ENCODE results near the gene UNC5C.

The UNC5C gene

DNA sequence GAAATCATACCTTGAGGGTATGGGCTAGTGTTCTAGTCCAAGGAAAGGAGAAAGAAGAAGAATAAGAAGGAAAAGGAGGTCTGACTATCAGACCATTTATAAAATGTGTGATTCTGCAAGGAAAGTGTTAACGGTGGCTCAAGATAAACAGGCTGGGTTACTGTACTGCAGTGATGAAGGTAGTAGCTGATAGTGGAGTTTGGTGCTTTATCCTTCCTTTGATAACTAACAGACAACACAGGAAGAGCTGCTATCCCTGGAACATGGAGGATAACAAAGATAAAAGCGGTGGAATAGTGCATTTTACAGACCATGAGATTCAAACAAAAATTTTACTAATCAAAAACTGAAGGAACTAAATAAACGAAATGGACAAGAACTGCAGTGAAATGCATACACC lies 2.6 kb downstream of the UNC5C start:
- DNase-seq: no peak

DNA sequence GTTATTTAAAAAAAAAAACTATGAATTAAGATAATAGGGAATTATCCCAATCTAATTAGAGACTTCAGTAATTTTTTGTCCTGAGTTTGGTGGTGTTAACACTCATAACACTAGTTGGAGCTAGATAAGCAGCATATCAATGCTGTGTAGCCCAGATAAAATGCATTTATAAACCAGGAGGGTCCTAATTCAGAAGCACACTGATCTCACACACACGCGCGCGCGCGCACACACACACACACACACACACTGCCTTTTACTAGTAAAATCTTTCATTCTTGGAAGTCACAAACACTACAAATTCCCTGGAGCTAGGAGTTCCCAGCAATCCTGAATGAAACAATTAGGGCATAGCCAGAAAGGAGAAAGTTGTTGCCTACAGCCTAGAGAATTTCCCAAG lies 3.2 kb downstream of the UNC5C start:
- DNase-seq: no peak

DNA sequence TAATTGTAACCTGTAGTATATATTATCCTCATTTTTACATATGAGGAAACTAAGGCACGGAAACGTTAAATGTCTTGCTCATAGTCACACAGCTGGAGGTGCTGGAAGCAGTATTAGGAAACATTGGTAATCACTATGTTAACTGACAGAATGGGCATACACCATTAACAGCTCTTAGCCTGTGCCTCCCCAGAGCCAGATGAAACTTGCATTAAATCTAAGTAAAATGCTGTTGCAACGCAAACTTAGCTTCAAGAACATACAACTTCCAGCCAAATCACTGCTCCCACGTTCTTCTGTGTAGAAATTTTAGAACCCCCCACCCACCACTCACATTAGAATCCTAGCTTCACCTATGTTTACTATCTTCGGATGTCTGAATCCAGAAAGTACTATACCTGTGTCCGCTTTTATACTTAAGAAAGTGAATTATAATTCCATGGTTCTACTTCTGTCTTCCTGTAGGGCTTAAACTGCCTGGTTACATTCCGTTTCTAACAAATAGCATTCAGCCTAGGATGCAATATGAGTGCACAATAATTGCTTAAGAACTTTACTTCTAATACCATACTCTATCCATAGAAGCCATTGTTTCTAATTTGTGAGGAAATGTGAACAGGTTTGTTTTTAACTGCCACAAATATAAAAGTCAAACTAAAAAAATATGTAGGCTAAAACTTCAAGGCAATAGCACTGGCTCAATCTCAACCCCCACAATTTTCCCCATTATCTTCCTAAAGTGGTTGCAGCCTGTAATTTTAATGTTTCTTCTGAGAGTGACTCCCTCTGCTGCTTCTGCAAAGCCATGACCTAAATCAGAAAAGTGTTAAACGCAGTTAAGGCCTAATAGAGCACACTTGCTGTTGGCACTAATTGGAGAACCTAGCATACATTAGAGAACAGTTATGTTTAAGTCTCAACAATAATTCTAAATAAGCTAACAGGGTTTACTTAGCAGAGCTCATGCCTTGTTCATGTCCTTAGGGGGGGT lies 4.4 kb downstream of the UNC5C start:
- no peak for DNase-seq

- DNase-seq: no peak
Observed at GRCh38 chr4:95541889-95542607, 6.7 kb downstream of the UNC5C start.

- no peak for DNase-seq
Observed at GRCh38 chr4:95541094-95541493, 7.7 kb downstream of the UNC5C start.

DNA sequence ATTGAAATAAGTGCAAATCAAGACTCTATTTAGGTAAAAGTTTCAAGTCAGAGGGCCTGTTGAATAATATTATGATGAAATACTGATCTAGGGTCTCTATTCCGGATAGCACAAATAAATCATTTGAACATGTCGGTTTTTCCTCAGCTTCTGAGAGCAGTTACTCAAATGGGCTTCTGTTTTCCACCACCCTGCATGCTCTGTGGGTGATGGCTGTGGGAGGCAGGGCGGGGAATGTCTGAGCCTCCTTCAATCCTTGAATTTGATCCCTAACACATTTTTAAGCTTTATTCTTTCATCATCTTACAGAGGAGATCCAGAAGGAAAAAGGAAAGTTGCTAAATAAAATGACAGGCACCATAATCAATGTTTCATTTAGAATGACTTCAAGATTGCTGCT lies 8.5 kb downstream of the UNC5C start:
- no peak for DNase-seq

GRCh38 chr4:95539106-95539505 lies 9.7 kb downstream of the UNC5C start:
- DNase-seq: no peak

DNA sequence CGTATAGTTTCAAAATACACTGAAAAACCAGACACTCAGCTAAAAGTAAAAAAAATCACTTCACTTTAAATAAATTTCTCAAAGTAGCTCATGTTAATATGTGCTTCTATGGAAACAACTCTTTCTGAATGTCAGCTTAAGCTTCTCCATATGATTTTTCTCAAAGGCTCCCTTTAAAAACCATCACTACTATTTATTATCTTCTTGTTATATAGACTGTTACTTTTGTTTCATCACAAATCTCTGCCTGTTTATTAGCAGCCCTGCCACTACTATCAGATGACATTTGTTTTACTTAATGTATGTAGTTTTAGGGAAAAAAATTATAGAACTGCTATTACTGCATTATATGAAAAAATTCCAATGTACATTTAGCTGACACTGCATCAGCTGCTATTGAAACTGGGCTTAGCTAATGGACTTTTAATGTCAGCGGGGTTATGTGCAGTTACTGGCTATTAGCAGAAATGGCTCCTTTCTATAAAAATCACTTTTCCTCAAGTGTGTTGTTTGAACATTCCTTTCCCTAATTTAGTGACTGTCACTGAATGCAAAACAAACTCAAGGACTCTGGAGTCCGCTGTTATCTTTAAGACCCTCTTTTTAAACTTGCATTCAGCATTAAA lies 10.8 kb downstream of the UNC5C start:
- DNase-seq: no peak

- no peak for DNase-seq
Observed at GRCh38 chr4:95537191-95537590, 11.6 kb downstream of the UNC5C start.

GRCh38 chr4:95536650-95537049 lies 12.1 kb downstream of the UNC5C start:
- DNase-seq: no peak

DNA sequence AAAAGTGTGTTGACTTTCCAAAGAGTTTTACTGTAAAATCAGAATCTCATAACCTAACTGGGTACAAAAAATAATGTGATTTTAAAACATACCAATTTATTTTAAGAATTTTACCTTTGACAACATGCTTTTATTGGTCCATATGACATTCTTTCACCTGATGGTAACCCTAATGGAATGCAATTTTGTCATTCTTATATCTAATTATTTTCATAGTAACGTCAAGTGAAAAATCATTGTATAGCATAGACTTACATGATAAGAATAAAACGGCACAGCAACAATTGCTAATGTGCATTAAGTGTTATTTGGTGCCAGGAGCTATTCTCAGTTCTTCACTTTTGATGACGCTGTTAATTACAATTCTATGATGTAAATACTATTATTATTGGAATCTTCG lies 13.6 kb downstream of the UNC5C start:
- DNase-seq: no peak

- no peak for DNase-seq
Observed at GRCh38 chr4:95534032-95534431, 14.7 kb downstream of the UNC5C start.

- DNase-seq: no peak
Observed at GRCh38 chr4:95533254-95533653, 15.5 kb downstream of the UNC5C start.

GRCh38 chr4:95532305-95532704 lies 16.5 kb downstream of the UNC5C start:
- DNase-seq: no peak

DNA sequence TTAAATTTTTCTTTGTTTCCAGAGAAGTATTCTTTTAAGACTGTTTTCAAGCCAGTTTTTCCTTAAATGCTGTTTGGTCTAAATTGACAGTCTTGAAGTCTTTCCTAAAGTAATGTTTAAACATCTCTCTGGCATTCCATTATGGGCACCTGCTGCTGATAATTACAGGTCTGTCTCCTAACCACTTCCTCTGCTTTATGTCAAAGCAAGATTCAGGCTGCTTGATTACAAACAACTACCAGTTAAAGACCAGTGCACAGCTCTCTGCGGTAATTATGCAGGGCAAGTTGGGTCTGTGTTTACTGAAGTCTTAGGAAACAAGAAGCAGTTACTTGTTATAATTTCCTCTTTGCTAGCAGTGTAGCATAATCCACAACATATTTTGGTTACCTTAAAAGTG lies 17.6 kb downstream of the UNC5C start:
- no peak for DNase-seq

GRCh38 chr4:95529946-95530345 lies 18.8 kb downstream of the UNC5C start:
- no peak for DNase-seq

- no peak for DNase-seq
Observed at GRCh38 chr4:95528388-95528948, 20.3 kb downstream of the UNC5C start.

DNA sequence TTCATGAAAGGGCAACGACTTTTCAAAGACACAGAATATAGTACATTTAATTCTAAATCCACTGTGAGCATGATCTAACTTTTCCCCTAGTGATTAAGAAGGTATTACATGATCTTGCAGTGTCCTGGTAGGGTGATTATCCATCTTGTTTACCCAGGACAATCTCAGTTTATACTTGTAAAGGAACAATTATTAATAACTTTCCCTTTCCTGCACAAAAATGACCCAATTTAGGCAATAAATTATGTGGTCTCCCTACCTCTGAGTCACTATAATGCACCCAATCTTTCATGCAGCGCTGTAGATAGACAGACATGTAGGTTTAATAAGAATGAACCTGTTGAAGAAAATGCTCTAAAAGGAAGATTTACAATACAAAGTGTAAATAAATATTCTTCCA lies 22.7 kb downstream of the UNC5C start:
- DNase-seq: no peak

GRCh38 chr4:95524729-95525128 lies 24.0 kb downstream of the UNC5C start:
- DNase-seq: no peak

DNA sequence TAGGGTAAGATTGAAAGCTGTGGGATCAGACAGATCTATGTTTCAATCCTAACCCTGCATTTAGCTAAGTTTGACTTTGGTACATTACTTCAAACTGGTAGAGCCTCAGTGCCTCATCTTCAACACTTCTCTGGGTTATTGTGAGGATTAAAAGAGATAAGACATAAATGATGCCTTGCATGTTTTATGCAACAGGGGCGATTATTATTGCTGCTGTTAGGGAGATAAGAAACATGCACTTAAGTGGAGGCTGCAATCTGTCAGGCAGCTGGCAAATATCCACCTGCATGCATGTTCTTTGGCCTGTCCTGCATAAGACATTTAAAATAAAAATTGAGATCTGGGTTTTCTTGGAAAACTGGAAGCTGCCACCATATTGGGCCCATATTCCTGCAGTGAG lies 24.6 kb downstream of the UNC5C start:
- DNase-seq: no peak

DNA sequence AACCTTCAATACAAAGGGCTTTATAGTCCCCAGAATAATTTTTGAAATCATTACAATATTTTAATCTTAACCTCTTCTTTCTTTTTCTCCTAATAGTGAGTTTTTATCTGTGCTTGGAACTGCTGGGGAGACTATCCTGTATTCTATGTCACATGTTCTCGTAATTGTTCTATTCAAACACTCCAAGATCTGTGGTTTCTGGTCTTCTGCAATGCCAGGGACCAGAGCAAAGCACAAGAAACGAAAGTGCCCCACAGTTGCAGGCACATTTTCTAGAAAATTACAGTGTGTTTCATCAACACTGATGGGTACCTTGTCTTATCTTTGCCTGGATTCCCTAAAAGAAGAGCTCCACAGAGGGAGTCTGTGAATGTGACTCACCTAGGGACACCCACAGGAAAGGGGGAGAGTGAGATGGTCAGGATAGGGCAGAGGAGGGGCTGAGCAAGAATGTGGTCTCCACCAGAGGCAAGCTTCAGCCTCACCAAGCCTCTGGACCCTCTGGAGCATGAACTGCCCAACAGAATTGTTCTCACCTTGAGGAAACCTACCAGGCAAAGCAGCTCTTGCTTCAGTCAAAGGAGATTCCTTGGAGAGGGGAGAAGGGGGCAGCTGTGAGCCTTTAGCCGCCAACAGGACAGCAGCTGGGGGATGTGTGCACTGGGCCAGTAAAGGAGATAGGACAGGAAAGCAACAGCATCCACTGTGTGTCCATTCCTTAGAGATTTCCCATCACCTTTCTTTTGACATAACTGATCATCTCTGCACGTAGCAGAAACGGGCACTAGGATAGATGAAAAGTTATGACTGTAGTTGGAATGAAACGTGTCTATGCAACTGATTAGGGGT lies 25.9 kb downstream of the UNC5C start:
- DNase-seq: no peak
